ENCODE data around the gene SMARCAD1.

SMARCAD1 gene, protein sequence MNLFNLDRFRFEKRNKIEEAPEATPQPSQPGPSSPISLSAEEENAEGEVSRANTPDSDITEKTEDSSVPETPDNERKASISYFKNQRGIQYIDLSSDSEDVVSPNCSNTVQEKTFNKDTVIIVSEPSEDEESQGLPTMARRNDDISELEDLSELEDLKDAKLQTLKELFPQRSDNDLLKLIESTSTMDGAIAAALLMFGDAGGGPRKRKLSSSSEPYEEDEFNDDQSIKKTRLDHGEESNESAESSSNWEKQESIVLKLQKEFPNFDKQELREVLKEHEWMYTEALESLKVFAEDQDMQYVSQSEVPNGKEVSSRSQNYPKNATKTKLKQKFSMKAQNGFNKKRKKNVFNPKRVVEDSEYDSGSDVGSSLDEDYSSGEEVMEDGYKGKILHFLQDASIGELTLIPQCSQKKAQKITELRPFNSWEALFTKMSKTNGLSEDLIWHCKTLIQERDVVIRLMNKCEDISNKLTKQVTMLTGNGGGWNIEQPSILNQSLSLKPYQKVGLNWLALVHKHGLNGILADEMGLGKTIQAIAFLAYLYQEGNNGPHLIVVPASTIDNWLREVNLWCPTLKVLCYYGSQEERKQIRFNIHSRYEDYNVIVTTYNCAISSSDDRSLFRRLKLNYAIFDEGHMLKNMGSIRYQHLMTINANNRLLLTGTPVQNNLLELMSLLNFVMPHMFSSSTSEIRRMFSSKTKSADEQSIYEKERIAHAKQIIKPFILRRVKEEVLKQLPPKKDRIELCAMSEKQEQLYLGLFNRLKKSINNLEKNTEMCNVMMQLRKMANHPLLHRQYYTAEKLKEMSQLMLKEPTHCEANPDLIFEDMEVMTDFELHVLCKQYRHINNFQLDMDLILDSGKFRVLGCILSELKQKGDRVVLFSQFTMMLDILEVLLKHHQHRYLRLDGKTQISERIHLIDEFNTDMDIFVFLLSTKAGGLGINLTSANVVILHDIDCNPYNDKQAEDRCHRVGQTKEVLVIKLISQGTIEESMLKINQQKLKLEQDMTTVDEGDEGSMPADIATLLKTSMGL

DNA sequence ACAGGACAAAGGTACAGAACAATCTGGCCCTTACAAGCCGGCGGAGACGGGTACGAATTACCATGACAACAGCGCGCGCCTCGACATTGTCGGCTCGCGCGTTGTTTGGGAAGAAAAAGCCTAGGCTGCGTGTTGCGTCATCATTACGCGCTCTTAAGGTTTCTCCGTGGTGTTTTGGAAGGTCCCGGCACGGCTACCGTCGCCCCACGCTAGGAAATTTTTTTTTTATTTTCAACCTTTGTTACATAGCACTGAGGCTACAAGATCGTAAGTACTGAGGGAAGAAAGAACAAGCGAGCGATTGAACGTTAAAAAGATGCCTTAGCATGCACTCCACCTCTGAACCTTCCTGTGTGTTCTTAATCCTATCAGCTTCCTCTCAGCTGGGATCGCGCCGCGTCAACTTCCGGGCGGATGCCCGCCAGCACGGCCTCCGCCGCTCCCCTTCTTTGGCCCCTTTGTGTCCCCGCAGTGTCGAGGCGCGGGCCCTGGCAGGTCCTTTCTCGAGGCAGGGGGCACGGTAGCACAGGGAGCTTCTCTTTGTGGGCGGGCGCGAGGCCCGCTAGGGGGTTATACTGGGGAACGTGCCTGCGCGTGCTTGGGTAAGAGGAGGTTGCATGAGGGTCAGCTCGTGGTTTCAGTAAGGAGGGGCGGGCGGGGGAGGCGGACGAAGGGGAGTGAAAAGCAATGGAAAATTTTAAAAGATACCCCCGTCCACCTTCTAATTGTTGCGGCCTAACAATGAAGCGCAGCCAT lies at the start of gene SMARCAD1:
Gene SMARCAD1, plus strand, starts transcription at position 397 of the 756 bp plus-strand sequence. CDS start 530 bp downstream, outside the sequence.
- DNase-seq, result peak; percentile 91

DNA sequence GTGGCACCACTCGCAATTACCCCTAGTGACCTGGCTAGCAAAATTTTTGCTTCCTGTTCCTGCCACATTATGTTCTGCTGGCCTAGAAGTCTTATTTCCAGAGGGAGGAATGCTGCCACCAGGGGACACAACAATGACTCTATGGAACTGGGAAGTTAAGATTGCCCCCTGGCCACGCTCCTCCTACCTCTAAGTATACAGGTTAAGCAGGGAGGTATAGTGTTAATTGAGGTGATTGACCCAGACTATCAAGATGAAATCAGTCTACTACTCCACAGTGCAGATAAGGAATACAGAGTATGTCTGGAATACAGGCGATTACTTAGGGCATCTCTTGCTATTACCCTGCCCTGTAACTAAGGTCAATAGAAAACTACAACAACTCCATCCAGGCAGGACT lies 48.8 kb upstream of the SMARCAD1 start:
- no peak for DNase-seq

DNA sequence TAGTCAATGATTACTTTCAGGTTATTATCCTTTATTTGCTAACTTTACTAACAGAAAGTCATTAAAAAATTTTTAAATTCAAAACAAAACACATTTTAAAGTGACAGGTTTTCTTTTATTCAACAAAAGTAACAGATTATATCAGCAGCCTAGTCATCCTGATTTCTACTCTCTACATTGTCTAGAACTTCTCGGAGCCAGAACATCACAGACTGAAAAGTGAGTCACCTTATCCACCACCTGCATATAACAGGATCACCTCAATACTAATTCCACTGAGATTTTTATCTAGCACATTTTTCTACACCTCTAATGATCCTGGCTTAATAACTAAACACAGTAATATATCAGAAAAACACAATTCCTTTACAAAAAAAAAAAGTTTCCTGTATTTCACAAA lies 47.9 kb upstream of the SMARCAD1 start:
- no peak for DNase-seq

DNA sequence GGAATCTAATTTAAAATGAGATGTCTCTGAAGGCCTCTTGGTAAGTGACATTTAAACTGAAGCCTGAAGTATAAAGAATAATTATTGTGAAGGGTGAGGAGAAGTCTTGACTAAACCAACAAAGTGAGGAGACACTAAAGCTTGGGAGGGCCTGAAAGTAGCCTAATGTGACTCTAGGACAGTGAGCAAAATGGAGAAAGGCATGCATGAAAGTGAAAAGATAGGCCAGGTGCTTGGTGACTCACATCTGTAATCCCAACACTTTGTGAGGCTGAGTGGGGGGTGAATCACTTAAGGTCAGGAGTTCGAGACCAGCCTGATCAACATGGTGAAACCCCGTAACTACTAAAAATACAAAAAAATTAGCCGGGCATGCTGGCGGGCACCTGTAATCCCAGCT lies 46.9 kb upstream of the SMARCAD1 start:
- DNase-seq, result no peak

DNA sequence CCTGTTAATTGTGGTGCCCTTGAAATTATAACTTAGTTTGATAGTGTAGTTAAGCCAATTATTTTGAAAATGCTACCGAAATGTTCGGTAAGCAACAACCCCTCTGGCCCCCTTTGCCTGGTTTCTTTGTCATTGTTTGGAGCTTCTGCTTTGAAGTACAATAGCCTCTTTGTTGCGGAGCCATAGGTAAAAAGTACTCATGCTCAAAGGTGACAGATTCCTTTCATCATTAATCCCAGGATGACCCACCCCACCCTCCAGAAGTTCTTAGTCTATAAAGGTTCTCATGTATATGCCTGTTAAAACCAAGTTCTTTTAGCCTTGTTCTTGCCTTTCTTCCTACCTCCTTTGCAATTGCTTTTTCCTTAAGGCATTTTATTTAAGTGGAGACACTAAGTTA lies 42.4 kb upstream of the SMARCAD1 start:
- DNase-seq, result no peak

DNA sequence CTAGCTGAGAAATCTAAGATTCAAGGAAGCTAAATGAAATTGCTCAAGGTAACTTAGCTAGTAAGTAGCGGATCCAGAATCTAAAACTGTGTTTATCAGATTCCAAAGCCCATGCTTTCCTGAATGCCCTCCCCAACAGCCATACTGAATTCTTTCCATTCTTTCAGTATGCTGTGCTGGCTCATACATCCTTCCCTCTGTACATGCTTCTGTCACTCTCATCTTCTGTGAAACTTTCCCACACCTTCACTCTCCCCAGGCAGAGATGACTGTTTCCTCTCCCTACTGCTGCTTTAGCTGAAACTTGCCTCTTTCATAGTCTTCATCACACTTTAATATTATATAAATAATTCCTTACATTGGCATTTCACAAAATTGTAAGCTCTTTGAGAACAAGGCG lies 39.3 kb upstream of the SMARCAD1 start:
- DNase-seq, result no peak

DNA sequence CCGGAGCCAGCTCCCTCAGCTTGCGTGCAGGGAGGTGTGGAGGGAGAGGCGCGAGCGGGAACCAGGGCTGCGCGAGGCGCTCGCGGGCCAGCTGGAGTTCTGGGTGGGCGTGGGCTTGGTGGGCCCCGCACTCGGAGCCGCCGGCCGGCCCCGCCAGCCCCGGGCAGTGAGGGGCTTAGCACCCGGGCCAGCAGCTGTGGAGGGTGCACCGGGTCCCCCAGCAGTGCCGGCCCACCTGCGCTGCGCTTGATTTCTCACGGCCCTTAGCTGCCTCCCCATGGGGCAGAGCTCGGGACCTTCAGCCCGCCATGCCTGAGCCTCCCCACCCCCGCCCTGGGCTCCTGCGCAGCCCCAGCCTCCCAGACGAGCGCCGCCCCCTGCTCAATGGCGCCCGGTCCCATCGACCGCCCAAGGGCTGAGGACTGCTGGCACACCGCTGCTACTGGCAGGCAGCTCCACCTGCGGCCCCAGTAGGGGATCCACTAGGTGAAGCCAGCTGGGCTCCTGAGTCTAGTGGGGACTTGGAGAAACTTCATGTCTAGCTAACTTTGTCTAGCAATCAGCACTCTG lies 37.8 kb upstream of the SMARCAD1 start:
- no peak for DNase-seq

DNA sequence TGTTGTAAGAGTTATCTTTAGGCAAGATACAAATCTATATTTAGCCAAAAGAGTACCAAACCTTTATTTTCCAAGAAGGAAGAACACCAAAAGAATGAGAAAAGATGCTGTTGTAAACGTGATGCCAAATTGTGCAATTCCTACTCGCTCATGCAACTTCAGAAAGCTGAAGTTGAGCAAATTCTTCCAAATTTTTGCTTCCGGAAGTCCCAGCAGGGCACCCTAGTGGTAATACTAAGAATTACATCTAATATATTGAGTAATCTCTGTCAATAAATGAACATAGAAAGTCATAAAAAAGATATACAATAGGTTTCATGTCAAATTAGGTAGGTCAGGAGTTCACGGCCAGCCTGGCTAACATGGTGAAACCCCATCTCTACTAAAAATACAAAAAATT lies 36.0 kb upstream of the SMARCAD1 start:
- DNase-seq, result no peak

DNA sequence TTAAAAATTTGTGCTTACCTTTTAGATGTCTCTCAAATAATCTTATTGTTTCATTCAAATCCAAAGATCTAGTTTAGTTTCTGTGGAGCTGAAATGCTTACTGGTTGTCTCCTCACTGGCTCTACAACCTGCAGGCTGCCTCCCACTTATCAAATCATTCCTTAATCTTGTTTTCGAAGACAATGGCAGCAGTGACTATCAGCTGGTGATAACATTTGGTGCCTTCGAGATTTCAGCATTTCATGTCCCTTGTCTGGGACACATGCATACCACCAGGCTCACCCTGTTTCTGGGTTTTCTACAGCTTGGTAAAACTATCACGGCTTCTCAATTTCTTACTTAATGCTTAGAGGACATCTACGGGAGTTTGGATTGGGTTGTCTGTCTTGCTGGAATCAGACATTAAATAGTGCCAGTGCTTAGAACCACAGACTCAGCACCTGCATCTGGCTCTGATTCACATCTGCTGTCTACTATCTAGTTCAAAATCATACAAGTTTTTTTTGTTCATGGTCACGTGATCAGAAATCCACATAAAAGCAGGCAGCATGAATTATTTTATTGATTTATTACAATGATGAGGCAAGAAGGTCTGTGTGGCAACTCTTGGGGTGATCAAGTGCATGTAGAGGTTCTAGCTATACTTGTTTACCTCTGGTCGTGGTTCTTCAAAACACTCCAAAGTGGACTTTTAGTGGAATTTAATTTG lies 32.0 kb upstream of the SMARCAD1 start:
- DNase-seq, result no peak

DNA sequence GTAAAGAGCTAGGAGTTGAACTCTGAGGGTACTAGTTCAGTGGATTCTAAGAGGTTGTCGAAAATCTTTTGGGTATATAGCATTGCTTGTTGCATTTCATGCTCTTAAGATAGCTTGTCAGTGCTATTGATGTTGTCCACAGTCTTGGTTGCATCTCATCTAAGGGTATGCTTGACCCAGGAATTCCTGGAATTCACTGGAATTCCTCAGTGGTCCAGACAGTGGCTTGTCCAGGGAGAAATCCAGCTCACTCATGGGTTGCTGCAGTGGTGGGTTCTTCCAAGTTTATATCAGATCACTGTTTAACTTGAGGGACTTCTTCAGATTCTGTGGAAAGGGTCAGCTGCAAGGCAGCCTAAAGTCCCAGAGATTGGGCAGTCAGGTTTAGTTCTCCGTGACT lies 29.8 kb upstream of the SMARCAD1 start:
- DNase-seq, result no peak

DNA sequence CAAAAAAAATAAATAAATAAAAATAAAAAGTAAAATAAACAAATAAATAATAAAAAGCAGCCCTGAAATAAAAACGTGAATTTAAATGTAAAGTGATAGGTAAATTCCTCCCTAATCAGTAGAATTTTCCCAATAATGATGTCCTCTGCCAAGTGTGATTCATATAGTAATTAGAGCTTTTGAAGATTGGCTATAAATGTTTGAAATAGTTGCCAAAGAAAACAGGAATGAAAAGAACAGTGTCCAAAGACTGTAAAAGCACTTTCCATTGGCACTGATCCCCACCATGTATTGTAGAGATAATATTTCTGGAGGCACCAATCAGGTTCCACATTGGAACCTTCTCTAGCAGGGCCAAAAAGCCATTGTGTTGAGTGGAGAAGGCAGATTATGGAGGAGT lies 25.9 kb upstream of the SMARCAD1 start:
- no peak for DNase-seq

DNA sequence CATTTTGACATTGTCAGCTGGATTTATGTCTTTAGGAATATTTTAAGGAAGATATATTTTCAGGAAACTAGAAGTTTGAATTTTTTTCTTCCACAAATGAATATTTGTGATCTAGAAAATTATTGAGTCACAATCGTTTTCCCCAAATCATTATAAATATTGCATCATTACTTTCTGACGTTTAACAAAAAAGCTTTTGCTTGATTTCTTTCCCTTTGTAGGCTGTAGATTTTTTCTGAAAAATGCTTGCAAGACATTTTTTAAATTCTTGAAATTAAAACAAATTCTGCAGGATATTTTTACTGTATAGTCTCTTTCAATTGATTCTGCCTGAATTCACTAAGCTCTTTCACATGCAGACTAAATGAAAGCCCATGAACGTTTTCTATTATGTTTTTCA lies 4.9 kb upstream of the SMARCAD1 start:
- DNase-seq, result no peak

DNA sequence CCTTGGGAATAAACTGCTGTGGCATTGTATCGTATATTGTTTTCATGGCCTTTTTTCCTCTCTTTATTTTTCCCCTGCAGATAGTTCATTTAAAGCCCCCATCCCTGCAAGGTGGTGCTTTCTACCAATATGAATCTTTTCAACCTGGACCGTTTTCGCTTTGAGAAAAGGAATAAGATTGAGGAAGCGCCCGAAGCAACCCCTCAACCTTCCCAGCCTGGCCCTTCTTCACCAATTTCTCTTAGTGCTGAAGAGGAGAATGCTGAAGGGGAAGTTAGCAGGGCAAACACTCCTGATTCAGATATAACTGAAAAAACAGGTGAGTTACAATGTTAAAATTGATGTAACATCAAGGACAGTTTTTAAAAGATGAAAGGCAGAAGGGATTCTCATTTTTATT lies 601 bp downstream of the SMARCAD1 start:
- DNase-seq, result no peak

DNA sequence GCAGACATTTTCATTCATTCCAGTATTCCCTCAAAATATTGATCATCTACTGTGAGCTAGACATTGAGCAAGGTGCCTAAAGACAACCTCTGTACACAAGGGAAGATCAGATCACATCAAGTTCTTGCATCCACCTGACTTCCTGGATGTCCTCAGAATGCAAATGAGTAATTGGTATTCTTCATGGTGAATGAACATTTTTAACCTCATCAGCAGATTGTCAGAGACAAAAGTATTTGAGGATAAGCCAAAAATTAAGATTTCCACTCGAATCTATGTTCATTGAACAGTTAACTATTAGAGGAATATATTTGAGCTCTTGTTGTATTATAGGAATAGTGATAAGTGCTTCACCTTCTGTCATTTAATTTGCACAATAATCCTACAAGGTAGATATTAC lies 1.3 kb downstream of the SMARCAD1 start:
- DNase-seq, result no peak

DNA sequence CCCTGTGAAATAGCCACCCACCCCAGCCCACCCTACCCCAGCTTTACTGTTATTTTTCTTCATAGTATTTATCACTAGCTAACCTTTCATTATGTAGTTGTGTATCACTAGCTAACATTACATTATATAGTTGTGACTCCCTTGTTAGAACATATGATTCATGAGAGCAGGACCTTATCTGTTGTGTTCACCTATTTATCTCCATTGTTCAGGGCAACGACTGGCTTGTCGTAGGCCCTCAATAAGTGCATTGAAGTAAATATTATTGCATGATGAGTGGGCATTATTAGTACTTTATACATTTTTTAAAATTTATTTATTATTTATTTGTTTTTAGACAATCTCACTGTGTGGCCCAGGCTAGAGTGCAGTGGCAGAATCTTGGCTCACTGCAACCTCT lies 4.2 kb downstream of the SMARCAD1 start:
- no peak for DNase-seq

DNA sequence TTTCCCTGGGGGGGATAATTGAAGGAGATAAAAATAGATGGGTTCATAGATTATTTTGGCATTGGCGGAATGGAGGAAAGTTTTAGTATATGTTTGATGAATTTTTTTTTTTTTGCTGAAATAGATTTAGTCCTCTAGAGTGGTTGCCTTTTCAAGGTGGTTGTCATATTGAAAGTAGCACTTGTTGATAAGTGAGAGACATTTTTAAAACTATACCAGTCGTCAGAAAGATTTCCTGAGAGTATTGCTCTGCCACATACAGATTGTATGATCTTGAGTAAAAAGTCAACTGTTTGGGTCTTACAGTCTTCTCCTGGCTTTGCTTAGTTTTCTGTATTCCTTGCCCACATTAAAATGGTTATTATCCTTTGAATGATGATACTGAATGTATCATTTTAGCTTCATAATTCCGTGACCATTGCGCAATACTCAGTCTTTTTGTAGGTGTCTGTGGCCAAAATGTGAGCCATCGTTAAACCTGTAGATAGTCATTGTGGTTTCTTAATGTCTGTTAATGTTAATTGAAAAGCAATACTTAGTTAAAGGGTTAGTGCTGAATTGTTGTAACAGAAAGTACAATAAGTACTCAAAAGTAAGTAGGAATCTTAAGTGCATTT lies 7.1 kb downstream of the SMARCAD1 start:
- DNase-seq, result no peak

DNA sequence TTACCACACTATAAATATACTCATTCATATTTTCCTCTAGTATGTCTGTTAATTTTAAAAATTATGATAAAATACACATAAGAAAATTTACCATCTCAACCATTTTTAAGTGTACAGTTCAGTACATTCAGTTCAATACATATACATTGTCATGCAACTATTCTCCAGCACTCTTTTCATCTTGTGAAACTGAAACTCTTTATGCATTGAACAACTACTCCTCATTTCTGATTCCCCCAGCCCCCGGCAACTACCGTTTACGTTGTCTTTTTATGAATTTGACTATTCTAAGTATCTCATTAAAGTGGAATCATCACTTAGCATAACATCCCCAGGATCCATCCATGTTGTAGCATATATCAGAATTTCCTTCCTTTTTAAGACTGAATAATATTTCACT lies 8.7 kb downstream of the SMARCAD1 start:
- DNase-seq, result no peak

DNA sequence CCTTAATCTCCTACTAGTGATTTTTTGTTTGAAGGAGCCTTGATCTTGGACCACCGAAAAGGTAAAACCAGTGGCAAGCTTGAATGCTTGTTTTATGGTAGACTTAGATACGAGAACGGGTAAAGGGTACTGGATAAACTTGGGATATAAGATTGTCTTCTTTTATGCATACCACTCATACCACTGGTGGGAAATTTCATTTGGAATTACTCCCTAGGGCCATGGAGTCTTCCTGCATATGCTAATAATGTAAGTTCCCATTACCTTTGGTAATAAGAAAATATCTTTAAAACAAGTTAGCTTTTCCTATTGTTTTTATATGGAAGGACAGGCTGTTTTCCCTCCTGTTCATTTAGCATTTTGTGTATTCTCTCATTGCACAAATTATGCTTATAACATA lies 11.7 kb downstream of the SMARCAD1 start:
- DNase-seq, result no peak

DNA sequence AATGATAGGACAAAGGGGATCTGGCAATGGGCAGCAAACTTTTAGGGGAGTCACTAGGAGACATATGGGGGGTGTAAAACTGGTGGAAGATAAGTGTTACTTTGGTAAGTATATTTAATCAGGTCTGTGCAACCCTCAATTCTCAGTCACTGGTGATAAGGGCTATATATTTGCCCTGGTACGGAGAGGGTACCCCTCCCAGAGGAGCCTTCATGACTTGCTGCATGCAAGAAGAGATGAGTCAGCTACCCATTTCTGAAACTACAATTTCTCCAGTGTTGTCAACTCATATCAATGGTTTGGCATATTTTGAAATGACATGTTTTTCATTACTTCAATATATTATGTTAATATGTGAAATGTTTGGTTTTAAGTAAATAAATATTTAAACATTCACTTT lies 14.3 kb downstream of the SMARCAD1 start:
- no peak for DNase-seq

DNA sequence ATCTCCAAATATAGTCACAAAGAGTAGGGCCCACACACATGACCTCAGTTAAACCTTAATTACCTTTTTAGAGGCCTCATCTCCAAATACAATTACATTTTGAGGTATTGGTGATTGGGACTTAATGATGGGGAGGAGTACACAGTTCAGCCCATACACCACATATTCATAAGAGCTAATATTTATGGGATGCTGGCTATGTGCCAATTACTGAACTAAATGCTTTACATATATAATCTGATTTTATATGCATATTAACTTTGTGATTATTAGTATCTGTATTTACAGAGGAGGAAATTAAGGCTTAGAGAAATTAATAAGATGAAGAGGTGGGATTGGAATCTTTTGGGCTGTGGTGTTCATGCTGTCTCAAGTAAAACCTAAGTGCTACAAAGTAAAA lies 17.8 kb downstream of the SMARCAD1 start:
- DNase-seq, result no peak

DNA sequence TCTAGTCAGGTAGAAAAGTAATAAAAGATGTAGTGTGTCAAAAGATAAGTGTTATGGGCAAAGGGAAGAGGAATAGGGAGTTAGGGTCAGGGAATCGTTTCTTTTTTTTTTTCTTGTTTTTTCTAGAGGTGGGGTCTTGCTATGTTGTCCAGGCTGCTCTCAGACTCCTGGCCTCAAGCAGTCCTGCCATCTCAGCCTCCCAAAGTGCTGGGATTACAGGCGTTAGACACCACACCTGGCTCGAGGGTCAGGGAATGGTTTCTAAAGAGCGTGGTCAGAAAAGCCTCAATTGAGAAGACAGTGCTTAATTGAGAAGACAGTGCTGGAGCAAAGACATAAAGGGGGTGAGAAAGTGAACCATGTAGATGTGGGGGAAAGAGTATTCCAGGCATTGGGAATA lies 19.1 kb downstream of the SMARCAD1 start:
- no peak for DNase-seq

Data from midbrain (tissue), 1 donor.